ENCODE results near the gene SH2D2A. TPM values are rescaled to one million over a fixed set of nuclear protein-coding genes. Genes with fewer than 3 reads are reported as not detected.

The SH2D2A gene
- total and polyA plus RNA-seq, 2 donors (not counting 3 experiments of a cell fraction or from before 2014, with no cell fraction given) = 0.92 to 1.1 TPM

GRCh38 chr1:156772728-156773497 is 43.7 kb downstream of the SH2D2A start:
- Histone ChIP-seq H4K20me1 (replicated peaks; ENCODE audit: control insufficient read depth, extremely low read depth, insufficient read depth, low read length) (peaks cover 7% of the 10 kb centered on the region), H3K79me2 (ENCODE audit: control insufficient read depth, insufficient read depth, low read length) (peaks cover 88% of the 10 kb centered on the region), H3K27ac (ENCODE audit: insufficient read depth, low read depth, low read length) (no peak overlapping the region), H2AFZ (ENCODE audit: low read depth, low read length) (no peak overlapping the region), H3K4me3 (replicated peaks in 1 of 3; ENCODE audit: insufficient read depth in 1 of 3, low read depth in 1 of 3, low read length in 3 of 3) (no peak overlapping the region), H3K9me3 (replicated peaks; ENCODE audit: control insufficient read depth, insufficient read depth, low read length) (no peaks in the 10 kb centered on the region), H3K36me3 (ENCODE audit: control insufficient read depth in 2 of 2, extremely low read depth in 1 of 2, insufficient read depth in 2 of 2, low read length in 2 of 2) (peaks cover 7 to 8% of the 10 kb centered on the region in 2 experiments), H3K9ac (replicated peaks; ENCODE audit: extremely low read depth, insufficient read depth, low read length) (no peak overlapping the region), H3K4me1 (ENCODE audit: control insufficient read depth, extremely low read depth, insufficient read depth, low read length) (peaks cover 13% of the 10 kb centered on the region), H3K27me3 (ENCODE audit: control insufficient read depth in 2 of 2, insufficient read depth in 2 of 2, low read length in 2 of 2) (no peaks in the 10 kb centered on the region), H3K9me1 (replicated peaks; ENCODE audit: control insufficient read depth, extremely low read depth, insufficient read depth, low read length) (no peaks in the 10 kb centered on the region), H3K4me2 (ENCODE audit: insufficient read depth, low read length) (no peak overlapping the region)
- intact Hi-C loops (cut with micrococcal nuclease) (no loop called here), dilution Hi-C loops (cut with MboI; ENCODE audit: extremely low pct_ligation_motif_present, low sequenced_read_pairs) (no loop called here)
- no TSS peak for BruUV-seq (replicated peaks)
- no peak for FAIRE-seq
- TF ChIP-seq MYC (IDR thresholded peaks at IDR 0.05; ENCODE audit: low read depth, low read length) (no peak), POLR2AphosphoS5 (IDR thresholded peaks at IDR 0.05; ENCODE audit: insufficient read depth, low read depth, low read length) (no peak), JUN (IDR thresholded peaks at IDR 0.05; ENCODE audit: borderline replicate concordance, insufficient read depth, insufficient read length, low read depth) (no peak), GATA2 (IDR thresholded peaks at IDR 0.05; ENCODE audit: insufficient read depth, insufficient read length, low read depth, low read length) (no peak), POLR2A (IDR thresholded peaks at IDR 0.05; ENCODE audit: low read depth, low read length) (no peak), FOS (IDR thresholded peaks at IDR 0.05; ENCODE audit: borderline replicate concordance, insufficient read depth, low read length) (no peak), EZH2 (IDR thresholded peaks at IDR 0.05; ENCODE audit: borderline replicate concordance, low read depth, low read length, severe bottlenecking) (no peak)
- TF ChIP-seq, protein P1, sequence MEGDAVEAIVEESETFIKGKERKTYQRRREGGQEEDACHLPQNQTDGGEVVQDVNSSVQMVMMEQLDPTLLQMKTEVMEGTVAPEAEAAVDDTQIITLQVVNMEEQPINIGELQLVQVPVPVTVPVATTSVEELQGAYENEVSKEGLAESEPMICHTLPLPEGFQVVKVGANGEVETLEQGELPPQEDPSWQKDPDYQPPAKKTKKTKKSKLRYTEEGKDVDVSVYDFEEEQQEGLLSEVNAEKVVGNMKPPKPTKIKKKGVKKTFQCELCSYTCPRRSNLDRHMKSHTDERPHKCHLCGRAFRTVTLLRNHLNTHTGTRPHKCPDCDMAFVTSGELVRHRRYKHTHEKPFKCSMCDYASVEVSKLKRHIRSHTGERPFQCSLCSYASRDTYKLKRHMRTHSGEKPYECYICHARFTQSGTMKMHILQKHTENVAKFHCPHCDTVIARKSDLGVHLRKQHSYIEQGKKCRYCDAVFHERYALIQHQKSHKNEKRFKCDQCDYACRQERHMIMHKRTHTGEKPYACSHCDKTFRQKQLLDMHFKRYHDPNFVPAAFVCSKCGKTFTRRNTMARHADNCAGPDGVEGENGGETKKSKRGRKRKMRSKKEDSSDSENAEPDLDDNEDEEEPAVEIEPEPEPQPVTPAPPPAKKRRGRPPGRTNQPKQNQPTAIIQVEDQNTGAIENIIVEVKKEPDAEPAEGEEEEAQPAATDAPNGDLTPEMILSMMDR (IDR thresholded peaks at IDR 0.05; ENCODE audit: extremely low read depth in 1 of 2, insufficient read depth in 1 of 2, low read depth in 1 of 2, low read length in 2 of 2) = no peak
- TF ChIP-seq, protein P2, sequence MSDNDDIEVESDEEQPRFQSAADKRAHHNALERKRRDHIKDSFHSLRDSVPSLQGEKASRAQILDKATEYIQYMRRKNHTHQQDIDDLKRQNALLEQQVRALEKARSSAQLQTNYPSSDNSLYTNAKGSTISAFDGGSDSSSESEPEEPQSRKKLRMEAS (IDR thresholded peaks at IDR 0.05; ENCODE audit: insufficient read depth, insufficient read length) = no peak
- no peak for DNase-seq (ENCODE audit: low read depth, low spot score)
- POLR2A ChIA-PET = interaction anchor here (1.6 kb wide), 1 partner anchor 47 kb away, joined by 3 read pairs; no protein-coding TSS in a partner anchor
- CTCF ChIA-PET = interaction anchor here (0.7 to 3.2 kb wide), 9 partner anchors 8 to 87 kb away, joined by 3 to 14 read pairs (median 4); partner anchors contain the start of genes INSRR, ISG20L2, METTL25B and NTRK1

Data from endothelial cell of umbilical vein (primary cell).